Panc1 (cell line): ENCODE measurements around the gene KCNH1. TPM values are rescaled to one million over a fixed set of nuclear protein-coding genes. Genes with fewer than 3 reads are reported as not detected.

Source experiments
- ATAC-seq: fragments of 200-7000 bp; cut with Tn5 transposase; 2 replicates; pipeline ENCODE4 v1.9.1; 2020; ENCODE audit warnings: mild to moderate bottlenecking, moderate library complexity
- BruUV-seq: library from RNA; stranded (reverse); fragments of 400-500 nt; replicated peaks from 2 replicates; lab custom pipeline; 2021; lab: Mats Ljungman, UMichigan
- CTCF ChIA-PET: fragments of 300-600 bp; sonication (Branson Sonifier 250); formaldehyde crosslinking; loops from one replicate; lab custom pipeline; 2022; ENCODE audit warnings: antibody characterized with exemption; lab: Charles Lee
- POLR2A ChIA-PET: fragments of 300-600 bp; sonication (Branson Sonifier 250); formaldehyde crosslinking; loops from one replicate; lab custom pipeline; 2022; ENCODE audit warnings: antibody characterized with exemption; lab: Charles Lee
- DNase-seq: peaks from one replicate; pipeline ENCODE4 v3.0.0-alpha.2; 2010; ENCODE audit warnings: low read depth, low spot score
- H3K27ac ChIP-seq: 2 replicates; pipeline ENCODE4 v1.5.1; 2011; ENCODE audit warnings: mild to moderate bottlenecking, low read length, inconsistent platforms
- H3K27me3 ChIP-seq: fragments of 200-500 bp; sonication (Bioruptor generic); 2 replicates; pipeline ENCODE4 v1.6.0; 2014; ENCODE audit warnings: low read length, inconsistent platforms; ENCODE audit not compliant: control insufficient read depth, insufficient read depth
- H3K36me3 ChIP-seq: fragments of 200-500 bp; sonication (Bioruptor generic); 2 replicates; pipeline ENCODE4 v1.5.1; 2014; ENCODE audit warnings: inconsistent platforms, mild to moderate bottlenecking, low read length, moderate library complexity; ENCODE audit not compliant: control insufficient read depth, insufficient read depth
- H3K4me1 ChIP-seq: 2 replicates; pipeline ENCODE4 v1.5.1; 2011; ENCODE audit warnings: inconsistent platforms, mild to moderate bottlenecking, low read length, moderate library complexity; ENCODE audit not compliant: control insufficient read depth, insufficient read depth
- H3K4me3 ChIP-seq, 2 experiments: 2 replicates each; pipeline ENCODE4 v1.5.1; 2011 to 2012; ENCODE audit warnings: low read depth in 2 of 2, low read length in 2 of 2, mild to moderate bottlenecking in 2 of 2, inconsistent platforms in 1 of 2, moderate library complexity in 1 of 2
- H3K9me3 ChIP-seq: fragments of 200-500 bp; sonication (Bioruptor generic); 2 replicates; pipeline ENCODE4 v1.5.1; 2014; ENCODE audit warnings: low read depth, mild to moderate bottlenecking, inconsistent platforms, low read length, moderate library complexity; ENCODE audit not compliant: control insufficient read depth, insufficient read depth
- POLR2AphosphoS5 ChIP-seq: IDR thresholded peaks from 2 replicates; pipeline ENCODE4 v1.6.1; 2012; ENCODE audit warnings: mild to moderate bottlenecking, low read depth, low read length, moderate library complexity
- SIN3A ChIP-seq: IDR thresholded peaks from 2 replicates; pipeline ENCODE4 v1.6.1; 2012; ENCODE audit warnings: low read depth, mild to moderate bottlenecking, low read length, moderate library complexity, borderline replicate concordance; ENCODE audit not compliant: insufficient read depth
- TCF7L2 ChIP-seq: IDR thresholded peaks from 2 replicates; pipeline ENCODE4 v1.6.1; 2011; ENCODE audit warnings: mild to moderate bottlenecking, low read depth, low read length, inconsistent platforms
- in situ Hi-C: cut with HindIII; loops from 2 replicates; pipeline ENCODE4 v1.10.0; 2016; ENCODE audit warnings: low sequenced_read_pairs, low pct_unique_long_range_greater_than_20kb
- intact Hi-C: fragments of 100-400 bp; cut with micrococcal nuclease; formaldehyde crosslinking; loops from one replicate; pipeline ENCODE4 v1.10.0; 2022; ENCODE audit not compliant: unreplicated experiment
- total RNA-seq: library from RNA; stranded (reverse); gene quantifications from one replicate; pipeline ENCODE4 v1.2.1, GENCODE V29; 2021; ENCODE audit not compliant: unreplicated experiment
- TF ChIP-seq, protein P1 (sequence below): fragments of 450-650 bp; IDR thresholded peaks from 2 replicates; pipeline ENCODE4 v1.5.1; 2017; ENCODE audit warnings: mild to moderate bottlenecking
- TF ChIP-seq, protein P2 (sequence below), 2 experiments: IDR thresholded peaks; 2 replicates each; pipeline ENCODE4 v1.6.1; 2011 to 2012; ENCODE audit warnings: low read depth in 2 of 2, control low read depth in 1 of 2, low read length in 1 of 2, mild to moderate bottlenecking in 1 of 2, moderate library complexity in 1 of 2; ENCODE audit not compliant: insufficient read depth in 1 of 2

KCNH1 gene
- total RNA-seq, 1 experiment from 2014 or later = not detected

DNA sequence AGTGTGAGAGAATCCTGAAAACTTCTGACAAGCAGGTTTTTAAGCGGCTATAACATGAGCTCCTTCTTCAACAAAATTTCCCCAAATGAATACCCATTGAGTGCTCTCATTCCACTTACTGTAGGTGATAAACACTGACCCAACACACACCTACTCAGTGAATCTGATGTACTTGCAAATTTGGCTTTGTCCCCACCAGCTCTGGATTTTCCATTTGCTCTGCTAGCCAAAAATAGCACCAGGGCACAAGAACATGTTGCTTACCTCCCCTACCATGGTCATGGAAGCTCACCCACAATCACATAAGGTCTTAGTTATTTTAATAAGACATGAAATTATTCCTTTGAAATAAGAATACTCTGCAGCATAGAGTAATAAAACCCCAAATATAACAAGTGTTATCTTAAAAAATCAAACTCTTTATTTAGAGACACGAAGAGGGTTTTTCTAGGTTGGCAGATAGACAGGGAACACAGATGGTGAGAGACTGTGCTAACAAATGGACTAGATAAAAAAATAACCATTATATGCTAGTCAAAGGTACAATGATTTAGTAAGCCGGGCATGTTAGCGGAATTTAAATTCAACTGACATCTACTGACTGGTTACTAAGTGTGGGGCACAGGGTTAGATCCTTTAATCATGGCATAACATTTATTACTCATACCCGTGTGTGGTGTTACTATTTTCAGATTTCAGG, 291.9 kb downstream of the KCNH1 start:
- no peak overlapping the region for H3K27ac ChIP-seq
- POLR2A ChIA-PET = no interaction called here
- no peaks in the 10 kb centered on the region for H3K27me3 ChIP-seq
- intact Hi-C loops (no loop called here), in situ Hi-C loops (no loop called here)
- BruUV-seq = no TSS peak
- no peaks in the 10 kb centered on the region for H3K36me3 ChIP-seq
- ATAC-seq (no peak), DNase-seq (no peak)
- TF ChIP-seq, protein P1, sequence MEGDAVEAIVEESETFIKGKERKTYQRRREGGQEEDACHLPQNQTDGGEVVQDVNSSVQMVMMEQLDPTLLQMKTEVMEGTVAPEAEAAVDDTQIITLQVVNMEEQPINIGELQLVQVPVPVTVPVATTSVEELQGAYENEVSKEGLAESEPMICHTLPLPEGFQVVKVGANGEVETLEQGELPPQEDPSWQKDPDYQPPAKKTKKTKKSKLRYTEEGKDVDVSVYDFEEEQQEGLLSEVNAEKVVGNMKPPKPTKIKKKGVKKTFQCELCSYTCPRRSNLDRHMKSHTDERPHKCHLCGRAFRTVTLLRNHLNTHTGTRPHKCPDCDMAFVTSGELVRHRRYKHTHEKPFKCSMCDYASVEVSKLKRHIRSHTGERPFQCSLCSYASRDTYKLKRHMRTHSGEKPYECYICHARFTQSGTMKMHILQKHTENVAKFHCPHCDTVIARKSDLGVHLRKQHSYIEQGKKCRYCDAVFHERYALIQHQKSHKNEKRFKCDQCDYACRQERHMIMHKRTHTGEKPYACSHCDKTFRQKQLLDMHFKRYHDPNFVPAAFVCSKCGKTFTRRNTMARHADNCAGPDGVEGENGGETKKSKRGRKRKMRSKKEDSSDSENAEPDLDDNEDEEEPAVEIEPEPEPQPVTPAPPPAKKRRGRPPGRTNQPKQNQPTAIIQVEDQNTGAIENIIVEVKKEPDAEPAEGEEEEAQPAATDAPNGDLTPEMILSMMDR = no peak
- TF ChIP-seq POLR2AphosphoS5 (no peak), TCF7L2 (no peak), SIN3A (no peak)
- TF ChIP-seq, protein P2, sequence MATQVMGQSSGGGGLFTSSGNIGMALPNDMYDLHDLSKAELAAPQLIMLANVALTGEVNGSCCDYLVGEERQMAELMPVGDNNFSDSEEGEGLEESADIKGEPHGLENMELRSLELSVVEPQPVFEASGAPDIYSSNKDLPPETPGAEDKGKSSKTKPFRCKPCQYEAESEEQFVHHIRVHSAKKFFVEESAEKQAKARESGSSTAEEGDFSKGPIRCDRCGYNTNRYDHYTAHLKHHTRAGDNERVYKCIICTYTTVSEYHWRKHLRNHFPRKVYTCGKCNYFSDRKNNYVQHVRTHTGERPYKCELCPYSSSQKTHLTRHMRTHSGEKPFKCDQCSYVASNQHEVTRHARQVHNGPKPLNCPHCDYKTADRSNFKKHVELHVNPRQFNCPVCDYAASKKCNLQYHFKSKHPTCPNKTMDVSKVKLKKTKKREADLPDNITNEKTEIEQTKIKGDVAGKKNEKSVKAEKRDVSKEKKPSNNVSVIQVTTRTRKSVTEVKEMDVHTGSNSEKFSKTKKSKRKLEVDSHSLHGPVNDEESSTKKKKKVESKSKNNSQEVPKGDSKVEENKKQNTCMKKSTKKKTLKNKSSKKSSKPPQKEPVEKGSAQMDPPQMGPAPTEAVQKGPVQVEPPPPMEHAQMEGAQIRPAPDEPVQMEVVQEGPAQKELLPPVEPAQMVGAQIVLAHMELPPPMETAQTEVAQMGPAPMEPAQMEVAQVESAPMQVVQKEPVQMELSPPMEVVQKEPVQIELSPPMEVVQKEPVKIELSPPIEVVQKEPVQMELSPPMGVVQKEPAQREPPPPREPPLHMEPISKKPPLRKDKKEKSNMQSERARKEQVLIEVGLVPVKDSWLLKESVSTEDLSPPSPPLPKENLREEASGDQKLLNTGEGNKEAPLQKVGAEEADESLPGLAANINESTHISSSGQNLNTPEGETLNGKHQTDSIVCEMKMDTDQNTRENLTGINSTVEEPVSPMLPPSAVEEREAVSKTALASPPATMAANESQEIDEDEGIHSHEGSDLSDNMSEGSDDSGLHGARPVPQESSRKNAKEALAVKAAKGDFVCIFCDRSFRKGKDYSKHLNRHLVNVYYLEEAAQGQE (IDR thresholded peaks at IDR 0.05; ENCODE audit: insufficient read depth in 1 of 2, low read depth in 2 of 2, low read length in 1 of 2) = no peak
- no peaks in the 10 kb centered on the region for H3K9me3 ChIP-seq
- CTCF ChIA-PET = no interaction called here
- no peaks in the 10 kb centered on the region for H3K4me1 ChIP-seq
- no peak overlapping the region for H3K4me3 ChIP-seq

DNA sequence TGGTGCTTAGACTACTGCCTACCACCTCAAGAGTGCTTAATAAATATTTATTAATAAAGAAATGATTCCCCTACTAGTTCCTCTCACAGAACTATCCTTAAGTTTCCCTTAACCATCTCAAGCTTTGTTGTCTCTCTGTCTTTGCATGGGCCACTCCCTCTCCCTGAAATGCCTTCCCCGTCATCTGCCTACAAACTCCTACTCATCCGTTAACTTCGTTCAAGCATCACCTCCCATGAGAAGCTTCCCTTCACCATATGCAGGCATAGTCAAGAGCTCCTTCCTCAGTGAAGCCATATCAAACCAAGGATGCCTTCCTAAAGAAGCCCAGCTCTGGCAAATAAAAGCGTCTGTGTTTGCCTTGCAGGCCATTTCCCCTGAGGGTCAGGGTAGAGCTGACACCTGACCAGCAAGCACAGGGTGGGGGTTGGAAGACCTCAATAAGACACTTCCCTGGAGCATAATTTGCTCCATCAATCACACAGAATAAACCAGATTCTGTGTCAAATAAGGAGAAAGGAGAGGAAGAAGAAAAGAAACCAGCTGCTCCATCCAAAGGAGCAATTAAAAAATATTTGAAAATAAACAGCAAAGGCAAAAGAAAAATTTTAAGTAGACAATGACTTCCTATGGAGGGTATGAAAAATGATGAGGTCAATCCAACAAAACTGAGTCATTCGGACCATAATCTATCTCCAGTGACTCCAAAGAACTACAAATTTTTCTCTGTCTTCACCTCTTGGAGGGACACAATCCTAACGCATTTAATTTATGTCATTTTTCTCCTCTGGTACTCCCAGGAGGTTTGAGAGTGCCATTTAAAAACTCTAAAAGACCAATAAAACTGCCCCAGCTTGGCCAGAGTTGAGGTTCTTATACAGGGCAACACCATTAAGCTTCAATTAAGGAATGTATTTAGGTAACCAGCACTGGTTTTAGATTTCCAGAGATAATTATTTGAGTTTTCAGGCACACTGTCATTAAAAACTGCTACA, 303.6 kb downstream of the KCNH1 start:
- H3K27ac ChIP-seq = no peak overlapping the region
- no peak for DNase-seq
- TF ChIP-seq SIN3A = no peak
- TF ChIP-seq POLR2AphosphoS5 = no peak
- TF ChIP-seq TCF7L2 = no peak
- TF ChIP-seq, protein P1 = no peak
- TF ChIP-seq, protein P2 (IDR thresholded peaks at IDR 0.05; ENCODE audit: insufficient read depth in 1 of 2, low read depth in 2 of 2, low read length in 1 of 2) = no peak
- POLR2A ChIA-PET = no interaction called here
- CTCF ChIA-PET = no interaction called here
- no peaks in the 10 kb centered on the region for H3K4me1 ChIP-seq
- no peaks in the 10 kb centered on the region for H3K36me3 ChIP-seq
- H3K9me3 ChIP-seq = no peaks in the 10 kb centered on the region
- in situ Hi-C loops (no loop called here), intact Hi-C loops (no loop called here)
- no peak overlapping the region for H3K4me3 ChIP-seq
- BruUV-seq = no TSS peak
- no peak for ATAC-seq
- H3K27me3 ChIP-seq = no peaks in the 10 kb centered on the region
